ENCODE results near the gene SAMD4A.

Gene SAMD4A, protein sequence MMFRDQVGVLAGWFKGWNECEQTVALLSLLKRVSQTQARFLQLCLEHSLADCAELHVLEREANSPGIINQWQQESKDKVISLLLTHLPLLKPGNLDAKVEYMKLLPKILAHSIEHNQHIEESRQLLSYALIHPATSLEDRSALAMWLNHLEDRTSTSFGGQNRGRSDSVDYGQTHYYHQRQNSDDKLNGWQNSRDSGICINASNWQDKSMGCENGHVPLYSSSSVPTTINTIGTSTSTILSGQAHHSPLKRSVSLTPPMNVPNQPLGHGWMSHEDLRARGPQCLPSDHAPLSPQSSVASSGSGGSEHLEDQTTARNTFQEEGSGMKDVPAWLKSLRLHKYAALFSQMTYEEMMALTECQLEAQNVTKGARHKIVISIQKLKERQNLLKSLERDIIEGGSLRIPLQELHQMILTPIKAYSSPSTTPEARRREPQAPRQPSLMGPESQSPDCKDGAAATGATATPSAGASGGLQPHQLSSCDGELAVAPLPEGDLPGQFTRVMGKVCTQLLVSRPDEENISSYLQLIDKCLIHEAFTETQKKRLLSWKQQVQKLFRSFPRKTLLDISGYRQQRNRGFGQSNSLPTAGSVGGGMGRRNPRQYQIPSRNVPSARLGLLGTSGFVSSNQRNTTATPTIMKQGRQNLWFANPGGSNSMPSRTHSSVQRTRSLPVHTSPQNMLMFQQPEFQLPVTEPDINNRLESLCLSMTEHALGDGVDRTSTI

DNA sequence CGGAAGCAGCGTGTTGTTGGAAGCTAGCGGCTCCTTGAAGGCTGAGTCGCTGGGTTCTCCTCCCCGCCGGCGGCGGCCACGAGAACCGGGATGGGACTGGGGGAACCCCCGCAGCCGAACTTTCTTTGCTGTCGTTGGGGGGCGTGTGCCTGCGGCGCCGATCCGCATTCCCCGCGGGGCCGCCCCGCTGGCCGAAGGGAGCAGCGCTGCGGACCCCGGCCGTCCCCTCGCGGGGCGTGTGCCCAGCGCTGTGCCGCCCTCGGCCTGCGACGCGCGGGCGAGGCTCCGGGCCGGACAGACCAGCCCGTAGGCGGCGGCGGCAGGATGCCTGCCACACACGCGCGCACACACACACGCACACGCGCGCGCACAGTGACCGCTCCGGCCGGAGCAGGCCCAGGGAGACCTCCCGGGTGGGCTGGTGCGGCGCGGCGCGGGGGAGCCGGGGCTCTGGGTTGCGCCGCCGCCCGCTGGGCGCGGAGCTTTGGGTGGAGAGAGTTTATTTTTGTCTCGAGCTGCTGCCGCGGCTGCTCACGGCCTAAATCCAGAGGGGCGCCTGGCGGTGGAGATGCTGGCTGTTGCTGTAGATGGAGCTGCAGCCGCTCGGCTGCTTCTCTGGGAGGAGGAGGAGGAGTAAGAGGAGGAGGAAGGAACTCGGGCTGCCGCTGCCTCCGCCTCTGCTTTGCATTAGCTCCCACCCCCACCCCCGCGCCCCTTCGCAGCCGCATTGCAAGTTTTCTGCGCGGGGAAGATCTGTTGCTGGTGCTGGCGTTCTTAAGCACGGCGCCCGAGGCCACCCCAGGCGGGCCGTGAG, at the start of gene SAMD4A:
Gene SAMD4A, plus strand, starts transcription at position 719 of the 814 bp plus-strand sequence. CDS start 789 bp downstream, outside the sequence.
- DNase-seq (ENCODE audit: low read depth in 2 of 2): peak; percentile 77 to 81

DNA sequence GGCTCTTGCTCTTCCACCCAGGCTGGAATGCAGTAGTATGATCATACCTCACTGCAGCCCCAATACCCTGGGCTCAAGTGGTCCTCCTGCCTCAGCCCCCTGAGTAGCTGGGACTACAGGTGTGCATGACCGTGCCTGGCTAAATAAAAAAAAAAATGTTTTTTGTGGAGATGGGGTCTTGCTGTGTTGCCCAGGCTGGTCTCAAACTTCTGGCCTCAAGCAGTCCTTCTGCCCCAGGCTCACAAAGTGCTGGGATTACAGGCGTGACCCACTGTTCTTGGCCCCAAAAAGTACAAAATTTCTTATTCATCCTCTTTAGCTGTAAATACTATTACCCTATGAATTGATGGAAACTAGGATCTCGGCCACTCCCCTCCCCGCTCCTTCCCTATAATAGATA, 42.5 kb upstream of the SAMD4A start:
- DNase-seq (ENCODE audit: low read depth in 2 of 2): no peak

DNA sequence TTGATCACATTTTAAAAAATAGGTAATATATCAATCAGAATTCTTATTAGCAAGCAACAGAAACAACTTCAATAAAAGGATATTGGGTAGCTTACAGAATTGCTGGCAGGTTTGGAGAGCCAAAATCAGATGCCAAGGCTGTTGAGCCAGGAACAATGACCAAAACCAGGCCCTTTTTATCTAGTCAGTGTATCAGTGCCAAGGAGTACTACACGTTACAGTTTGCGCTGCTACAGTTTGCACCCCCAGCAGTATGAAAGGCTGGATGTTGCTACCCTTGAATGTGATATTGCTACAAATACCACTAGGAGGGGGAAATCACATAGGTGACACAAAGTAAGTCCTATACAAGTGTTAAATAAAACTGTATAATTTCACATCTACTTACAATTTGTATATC, 38.0 kb upstream of the SAMD4A start:
- no peak for DNase-seq (ENCODE audit: low read depth in 2 of 2)

DNA sequence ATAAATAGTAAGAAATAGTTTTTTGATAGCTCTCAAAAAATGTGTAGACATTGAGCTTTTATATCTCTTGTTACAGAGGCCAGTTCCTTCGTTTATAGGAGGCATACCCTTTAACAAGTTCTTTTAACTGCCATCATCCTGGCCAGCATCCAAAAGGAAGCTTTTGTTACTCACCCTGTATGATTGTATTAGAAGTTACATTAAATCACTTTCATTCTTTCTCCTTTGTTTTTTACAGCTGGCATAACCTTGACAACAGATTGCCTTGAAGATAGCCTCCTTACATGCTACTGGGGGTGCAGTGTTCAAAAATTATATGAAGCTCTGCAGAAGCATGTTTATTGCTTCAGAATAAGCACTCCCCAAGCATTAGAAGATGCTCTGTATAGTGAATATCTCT, 37.1 kb upstream of the SAMD4A start:
- peak in 1 of 2 experiments; percentile 6 for DNase-seq (ENCODE audit: low read depth in 2 of 2)

DNA sequence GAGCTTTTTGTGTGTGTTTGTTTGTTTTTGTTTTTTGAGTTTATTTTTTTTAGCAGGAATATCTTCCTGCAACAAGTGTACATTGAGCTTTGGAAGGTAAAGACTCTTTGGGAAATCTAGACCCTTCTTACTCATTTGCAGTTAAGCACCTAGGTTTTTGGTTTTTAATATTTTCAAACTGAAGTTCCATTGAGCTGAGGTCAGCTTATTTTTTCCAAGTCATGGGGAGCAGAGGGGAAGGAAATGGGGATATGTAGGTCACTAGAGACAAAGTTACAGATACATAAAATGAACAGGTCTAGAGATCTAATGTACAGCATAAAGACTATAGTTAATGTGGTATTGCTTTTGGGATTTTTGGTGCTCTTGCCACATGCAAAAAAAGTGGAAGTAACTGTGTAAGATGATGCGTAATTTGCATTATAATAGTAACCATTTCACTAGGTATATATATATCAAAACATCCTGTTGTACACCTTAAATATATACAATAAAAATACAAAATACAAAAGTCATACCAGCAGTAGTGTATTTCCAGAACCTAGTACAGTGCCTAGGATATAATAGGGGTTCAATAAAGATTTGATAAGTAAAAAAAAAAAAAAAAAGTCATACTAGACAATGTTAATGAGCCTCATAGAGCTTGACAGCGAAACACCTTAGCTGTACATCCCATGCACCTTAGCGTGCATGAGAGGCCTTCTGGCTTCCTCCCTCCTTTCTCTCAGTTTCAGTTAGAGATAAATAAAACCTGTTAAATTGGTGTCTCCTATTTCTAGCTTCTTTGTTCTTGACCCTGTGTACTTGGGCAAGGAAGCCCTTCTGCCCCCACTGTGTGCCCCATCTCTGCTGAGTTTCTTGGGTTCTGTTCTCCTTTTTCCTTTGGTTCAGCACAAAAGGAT, 34.6 kb upstream of the SAMD4A start:
- DNase-seq (ENCODE audit: low read depth in 2 of 2): no peak

DNA sequence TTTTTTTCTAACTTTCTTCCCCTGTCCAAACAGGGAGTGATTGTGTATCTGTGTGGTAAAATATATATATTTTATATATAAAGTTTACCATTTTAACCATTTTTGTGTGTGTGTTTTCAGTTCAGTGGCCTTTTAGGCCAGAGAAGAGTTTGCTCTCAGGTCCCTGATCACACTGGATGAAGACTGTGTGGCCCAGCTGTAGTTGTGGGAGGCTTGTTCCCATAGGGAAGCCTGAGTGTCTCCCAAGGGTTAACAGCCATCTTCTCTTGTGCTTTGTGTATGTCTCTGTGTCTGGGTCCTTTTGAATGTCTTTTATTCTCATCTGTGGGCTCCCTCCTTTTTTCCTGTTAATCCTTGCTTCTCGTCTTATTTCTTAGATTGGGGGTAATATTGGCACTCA, 33.8 kb upstream of the SAMD4A start:
- DNase-seq (ENCODE audit: low read depth in 2 of 2): no peak

DNA sequence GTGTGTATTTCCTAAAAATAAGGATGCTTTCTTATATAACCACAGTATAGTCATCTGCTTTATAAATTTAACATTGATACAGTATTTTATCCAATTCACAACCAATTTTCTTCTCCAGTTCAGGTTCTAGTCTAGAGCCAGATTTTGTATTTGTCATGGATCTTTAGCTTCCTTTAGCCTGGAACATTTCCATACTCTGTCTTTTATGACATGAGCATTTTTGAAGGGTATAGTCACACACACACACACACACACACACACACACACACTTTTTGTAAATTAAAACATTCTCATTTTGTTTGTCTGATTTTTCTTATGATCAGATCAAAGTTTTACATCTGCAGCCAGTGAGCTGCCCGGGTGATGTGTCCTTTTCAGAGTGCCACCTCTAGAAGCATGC, 31.8 kb upstream of the SAMD4A start:
- no peak for DNase-seq (ENCODE audit: low read depth in 2 of 2)

DNA sequence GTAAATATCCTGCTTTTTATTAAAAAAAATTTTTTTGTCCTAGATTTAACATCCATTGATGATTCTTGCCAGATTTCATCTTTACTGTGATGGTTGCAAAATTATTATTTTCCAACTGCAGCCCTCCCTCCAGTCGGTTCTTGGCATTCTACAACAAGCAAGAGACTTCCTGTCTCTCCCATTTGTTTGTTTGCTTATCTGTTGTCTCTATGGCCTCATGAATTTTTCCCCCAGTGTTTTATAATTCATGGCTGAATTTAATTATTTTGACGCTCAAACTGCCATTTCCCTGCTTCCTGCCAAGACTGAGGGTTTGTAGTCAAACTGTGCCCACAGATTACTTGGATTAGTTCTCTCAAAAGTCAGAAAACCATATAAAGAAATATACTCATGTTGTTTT, 31.3 kb upstream of the SAMD4A start:
- no peak for DNase-seq (ENCODE audit: low read depth in 2 of 2)

DNA sequence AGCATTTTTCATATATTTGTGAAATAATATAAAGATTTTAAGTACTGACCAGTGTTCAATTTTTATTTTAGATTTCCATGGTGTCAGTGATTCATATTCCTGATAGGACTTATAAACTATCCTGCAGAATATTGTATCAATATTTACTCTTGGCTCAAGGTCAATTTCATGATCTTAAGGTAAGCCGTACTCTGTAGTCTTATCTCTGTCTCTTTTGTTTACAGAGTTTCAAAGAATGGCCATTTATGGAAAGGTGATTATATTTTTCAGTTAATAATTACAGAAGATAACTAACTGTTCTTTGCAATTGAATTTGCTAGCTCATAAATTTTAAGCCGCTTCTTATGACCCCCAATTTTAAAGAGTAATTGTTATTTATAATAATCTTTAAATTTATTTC, 29.3 kb upstream of the SAMD4A start:
- no peak for DNase-seq (ENCODE audit: low read depth in 2 of 2)

DNA sequence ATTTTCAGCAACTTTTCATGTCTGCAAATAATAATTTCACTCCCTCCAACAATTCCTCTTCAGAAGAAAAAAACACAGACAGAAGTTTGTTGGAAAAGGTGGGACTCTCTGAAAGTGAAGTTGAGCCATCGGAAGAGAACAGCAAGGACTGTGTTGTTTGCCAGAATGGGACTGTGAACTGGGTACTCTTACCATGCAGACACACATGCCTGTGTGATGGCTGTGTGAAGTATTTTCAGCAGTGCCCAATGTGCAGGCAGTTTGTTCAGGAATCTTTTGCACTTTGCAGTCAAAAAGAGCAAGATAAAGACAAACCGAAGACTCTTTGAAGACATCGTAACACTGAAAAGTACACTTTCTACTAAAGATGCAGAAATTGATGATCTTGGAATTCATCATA, 28.9 kb upstream of the SAMD4A start:
- DNase-seq (ENCODE audit: low read depth in 2 of 2): no peak

DNA sequence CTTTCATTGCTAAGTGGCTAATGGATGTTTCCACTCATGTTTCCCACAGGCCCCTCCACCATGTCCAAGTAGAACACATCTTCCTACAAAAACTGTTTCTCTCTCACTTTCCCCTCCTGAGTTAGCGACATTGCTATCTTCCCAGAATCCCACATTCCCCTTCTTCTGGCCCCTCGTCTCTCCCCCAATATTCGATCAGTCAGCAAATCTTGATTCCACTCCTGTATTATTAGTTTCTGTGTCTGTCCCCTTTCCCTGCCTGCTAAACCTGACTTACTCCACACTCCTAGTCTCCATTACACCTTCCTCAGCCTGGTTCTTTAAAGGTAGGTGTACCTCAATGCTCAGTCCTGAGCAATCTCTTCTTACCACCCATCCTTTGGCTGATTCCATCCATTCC, 19.3 kb upstream of the SAMD4A start:
- no peak for DNase-seq (ENCODE audit: low read depth in 2 of 2)

DNA sequence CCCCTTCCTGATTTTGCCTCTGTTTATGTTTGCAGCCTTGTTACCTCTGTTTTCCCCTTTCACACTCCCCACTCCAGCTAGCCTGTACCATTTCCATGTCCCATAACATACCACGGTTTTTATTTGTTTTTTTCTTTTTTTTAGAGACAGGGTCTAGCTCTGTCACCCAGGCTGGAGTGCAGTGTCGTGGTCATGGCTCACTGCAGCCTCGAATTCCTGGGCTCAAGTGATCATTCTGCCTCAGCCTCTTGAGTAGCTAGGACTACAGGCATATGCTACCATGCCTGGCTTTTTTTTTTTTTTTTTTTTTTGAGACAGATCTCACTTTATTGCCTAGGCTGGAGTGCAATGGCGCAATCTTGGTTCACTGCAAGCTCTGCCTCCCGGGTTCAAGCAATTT, 18.4 kb upstream of the SAMD4A start:
- no peak for DNase-seq (ENCODE audit: low read depth in 2 of 2)

DNA sequence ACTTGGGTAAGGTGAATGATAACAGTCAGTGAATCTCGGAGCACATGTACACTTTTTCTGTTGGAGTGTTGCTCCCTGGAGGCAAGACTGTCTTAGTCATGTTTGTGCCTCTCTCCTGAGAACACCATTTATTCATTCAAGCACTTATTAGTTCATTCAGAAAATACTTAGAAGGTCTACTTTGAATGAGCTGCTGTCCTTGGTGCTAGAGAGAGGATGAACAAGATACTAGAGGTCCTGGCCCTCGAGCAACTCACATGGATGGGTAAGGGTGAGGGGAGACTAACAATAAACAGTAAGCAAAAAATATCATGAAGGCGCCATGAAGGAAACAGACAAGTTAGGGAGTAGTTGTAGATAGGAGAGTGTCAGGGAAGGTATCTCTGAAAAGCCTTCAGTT, 17.1 kb upstream of the SAMD4A start:
- no peak for DNase-seq (ENCODE audit: low read depth in 2 of 2)

DNA sequence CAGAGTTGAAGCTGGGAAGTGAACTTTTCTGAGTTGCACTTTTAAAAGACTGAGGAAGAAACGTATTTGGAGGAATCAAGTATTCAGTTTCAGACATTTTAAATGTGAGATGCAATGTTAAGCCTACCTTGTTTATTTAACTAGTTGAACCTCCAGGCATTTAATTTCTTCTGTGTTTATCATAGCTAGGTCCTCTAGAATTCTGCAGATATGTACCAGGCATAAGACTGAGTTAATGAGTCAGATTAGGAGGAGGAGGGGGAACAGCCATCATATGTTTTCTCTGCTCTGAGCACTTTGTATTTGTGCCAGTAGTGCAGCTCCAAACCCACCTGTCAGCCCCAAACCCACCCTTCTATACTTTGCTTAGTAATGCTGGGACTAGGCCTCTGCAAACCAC, 16.4 kb upstream of the SAMD4A start:
- no peak for DNase-seq (ENCODE audit: low read depth in 2 of 2)

DNA sequence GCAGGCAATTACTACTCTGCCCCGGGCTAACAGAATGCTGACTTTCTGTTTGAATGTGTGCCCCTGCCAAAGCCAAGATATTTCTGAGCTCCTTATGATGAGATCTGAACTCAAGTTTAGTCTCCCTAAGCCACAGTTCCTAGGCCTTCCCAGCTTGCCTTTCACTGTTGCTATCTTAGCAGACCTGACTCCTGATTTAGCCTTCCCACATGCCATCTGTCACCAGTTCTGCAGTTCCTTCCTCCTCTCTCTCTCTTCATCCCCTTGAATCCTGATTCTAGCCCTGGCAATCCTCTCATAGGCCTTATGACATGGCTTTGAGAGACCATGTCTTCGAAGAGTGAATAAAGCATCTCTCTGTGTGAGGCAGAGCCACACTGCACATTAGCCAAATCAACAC, 12.5 kb upstream of the SAMD4A start:
- DNase-seq (ENCODE audit: low read depth in 2 of 2): no peak

DNA sequence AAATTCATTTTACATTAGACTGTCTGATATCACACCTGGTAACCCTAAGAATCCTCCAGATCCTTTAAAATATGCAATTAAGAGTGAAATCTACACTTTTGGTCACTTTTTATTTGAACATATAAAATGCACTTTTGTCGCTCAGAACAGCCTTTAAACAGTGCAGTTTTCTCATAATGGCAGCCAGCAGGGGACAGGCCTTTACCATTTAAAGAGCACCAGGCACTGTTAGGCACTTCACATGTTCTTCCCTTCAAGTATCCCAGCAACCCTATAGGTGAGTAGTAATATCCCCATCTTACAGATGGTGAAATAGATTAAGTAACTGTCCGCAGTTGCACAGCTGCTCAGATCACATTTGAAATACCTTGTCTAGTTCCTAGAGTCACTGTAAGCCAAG, 11.3 kb upstream of the SAMD4A start:
- no peak for DNase-seq (ENCODE audit: low read depth in 2 of 2)

DNA sequence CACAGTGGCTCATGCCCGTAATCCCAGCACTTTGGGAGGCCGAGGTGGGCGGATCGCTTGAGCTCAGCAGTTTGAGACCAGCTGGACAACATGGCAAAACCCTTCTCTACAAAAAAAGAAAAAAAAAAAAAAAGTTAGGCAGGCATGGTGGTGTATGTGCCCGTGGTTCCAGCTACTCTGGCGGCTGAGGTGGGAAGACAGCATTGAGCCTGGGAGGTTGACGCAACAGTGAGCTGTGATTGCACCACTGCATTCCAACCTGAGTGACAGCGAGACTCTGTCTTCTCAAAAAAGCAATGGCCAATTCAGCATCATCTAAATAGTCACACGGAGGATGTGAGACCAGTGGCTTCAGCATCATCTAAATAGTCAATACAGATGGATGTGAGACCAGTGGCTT, 10.4 kb upstream of the SAMD4A start:
- DNase-seq (ENCODE audit: low read depth in 2 of 2): no peak

DNA sequence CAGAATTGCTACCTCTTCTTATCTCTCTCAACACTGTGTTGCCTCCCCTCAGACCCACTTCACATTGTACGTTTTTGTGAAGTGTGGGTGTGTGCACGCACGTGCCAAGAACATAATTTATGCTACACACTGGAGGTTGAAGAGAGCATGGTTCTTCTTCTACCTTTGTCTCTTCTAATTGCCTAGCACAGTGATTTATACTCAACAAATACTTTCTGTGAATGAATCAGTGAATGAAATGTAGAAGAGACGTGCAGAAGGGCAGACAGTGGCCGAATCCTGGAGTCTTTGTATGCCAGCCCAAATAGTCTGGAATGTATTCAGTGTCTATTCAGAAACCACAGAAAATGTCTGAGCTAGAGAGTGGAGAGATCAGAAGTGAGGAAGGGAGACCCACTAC, 4.6 kb upstream of the SAMD4A start:
- DNase-seq (ENCODE audit: low read depth in 2 of 2): no peak

DNA sequence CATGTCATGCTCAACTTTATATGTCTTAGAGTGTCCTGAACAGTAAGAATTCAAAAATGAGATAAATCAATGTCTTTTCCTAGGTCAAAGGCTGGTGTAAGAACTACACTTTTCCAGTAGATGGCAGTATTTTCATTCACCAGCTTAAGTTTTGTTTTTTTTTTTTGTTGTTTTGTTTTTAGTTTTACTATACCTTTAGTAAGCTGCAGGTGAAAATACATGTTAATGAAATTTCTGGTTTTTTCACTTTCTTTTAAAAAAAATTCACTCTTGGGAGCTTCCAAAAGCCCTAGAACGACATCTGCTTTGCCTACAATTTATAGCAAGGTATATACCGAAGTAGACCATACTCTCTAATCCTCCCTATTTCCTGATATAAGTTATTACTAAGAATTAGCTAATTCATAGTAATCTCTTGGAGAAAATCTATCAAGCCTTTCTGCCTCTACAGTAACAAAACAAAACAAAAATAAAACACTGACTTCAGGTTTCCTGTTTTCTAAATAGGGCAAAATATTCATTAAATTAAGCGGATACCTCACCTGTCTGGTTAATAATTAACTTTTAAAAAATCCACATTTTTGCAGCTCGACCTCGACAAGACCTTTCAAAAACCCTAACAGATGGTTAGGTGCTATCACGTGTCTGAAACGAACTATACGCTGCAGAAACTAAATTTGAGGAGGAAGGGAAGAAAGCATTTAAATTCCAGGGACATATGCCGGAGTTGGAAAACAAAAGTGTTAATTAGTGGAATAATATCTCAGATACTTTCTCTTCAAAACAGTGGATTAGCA, 2.7 kb upstream of the SAMD4A start:
- DNase-seq (ENCODE audit: low read depth in 2 of 2): no peak

All from fibroblast of skin of left biceps (primary cell).